HG03280 (cell line): ENCODE results near the gene SLC26A11.
"Not testable (repeated sequence)": the region's sequence is repeated elsewhere in the genome, so short reads cannot be mapped to it uniquely, and the experiment has no call there.

ENCODE experiments used
- ATAC-seq: cut with Tn5 transposase; IDR thresholded peaks from one replicate; pipeline ENCODE4 v1.9.1; 2021; ENCODE audit warnings: mild to moderate bottlenecking, moderate library complexity; ENCODE audit not compliant: unreplicated experiment

Gene SLC26A11

GRCh38 chr17:80299350-80300100 lies 79.3 kb downstream of the SLC26A11 start:
- ATAC-seq, result not testable (repeated sequence)

DNA sequence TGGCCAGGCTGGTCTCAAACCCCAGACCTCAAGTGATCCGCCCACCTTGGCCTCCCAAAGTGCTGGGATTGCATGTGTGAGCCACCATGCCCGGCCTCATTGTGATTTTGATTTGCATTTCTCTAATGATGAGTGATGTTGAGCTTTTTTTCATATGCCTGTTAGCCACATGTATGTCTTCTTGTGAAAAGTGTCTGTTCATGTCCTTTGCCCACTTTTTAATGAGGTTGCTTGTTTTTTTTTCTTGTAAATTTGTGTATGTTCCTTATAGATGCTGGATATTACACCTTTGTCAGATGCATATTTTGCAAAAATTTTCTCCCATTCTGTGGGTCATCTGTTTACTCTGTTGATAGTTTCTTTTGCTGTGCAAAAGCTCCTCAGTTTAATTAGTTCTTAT lies 80.5 kb downstream of the SLC26A11 start:
- not testable (repeated sequence) for ATAC-seq
